Keratinocyte (primary cell): Measurements from ENCODE around the gene XNDC1N. TPM values are rescaled to one million over a fixed set of nuclear protein-coding genes. Genes with fewer than 3 reads are reported as not detected.
"Not testable (repeated sequence)": the region's sequence is repeated elsewhere in the genome, so short reads cannot be mapped to it uniquely, and the experiment has no call there.

Experiments used
- DNase-seq: peaks from one replicate; pipeline ENCODE4 v3.0.0-alpha.2; 2011; ENCODE audit warnings: low read depth, missing footprints, low spot score
- FAIRE-seq: peaks from 2 replicates; lab custom pipeline; 2011; peaks lifted over from hg19 to GRCh38; lab: Jason Lieb, UNC
- H2AFZ ChIP-seq: 2 replicates; pipeline ENCODE4 v1.6.0; 2012; ENCODE audit warnings: low read length, control low read depth, inconsistent platforms; ENCODE audit not compliant: control insufficient read depth
- H3K27ac ChIP-seq: 2 replicates; pipeline ENCODE4 v1.5.1; 2011; ENCODE audit warnings: low read length; ENCODE audit not compliant: control insufficient read depth, insufficient read depth
- H3K27me3 ChIP-seq: 3 replicates; pipeline ENCODE4 v1.6.0; 2011; ENCODE audit warnings: low read length; ENCODE audit not compliant: control insufficient read depth, insufficient read depth; ENCODE audit errors: extremely low read depth
- H3K36me3 ChIP-seq, 2 experiments: 2 replicates in 1 of 2; 3 replicates in 1 of 2; pipeline ENCODE4 v1.5.1; 2011; ENCODE audit warnings: low read length in 2 of 2, mild to moderate bottlenecking in 1 of 2; ENCODE audit not compliant: control insufficient read depth in 2 of 2, insufficient read depth in 2 of 2; ENCODE audit errors: extremely low read depth in 1 of 2
- H3K4me1 ChIP-seq: 3 replicates; pipeline ENCODE4 v1.5.1; 2011; ENCODE audit warnings: low read length; ENCODE audit not compliant: control insufficient read depth, insufficient read depth; ENCODE audit errors: extremely low read depth
- H3K4me2 ChIP-seq: 3 replicates; pipeline ENCODE4 v1.6.0; 2011; ENCODE audit warnings: low read depth, low read length; ENCODE audit not compliant: control insufficient read depth, insufficient read depth; ENCODE audit errors: extremely low read depth
- H3K4me3 ChIP-seq, 3 experiments: fragments of 200-600 bp in 1 of 3; sonication (generic) in 1 of 3; 2 replicates in 2 of 3; 3 replicates in 1 of 3; pipeline ENCODE4 v1.5.1; 2011 to 2016; ENCODE audit warnings: low read length in 3 of 3, mild to moderate bottlenecking in 3 of 3, control low read depth in 2 of 3, inconsistent platforms in 1 of 3, low read depth in 1 of 3, mixed read lengths in 1 of 3, mixed run types in 1 of 3, moderate library complexity in 1 of 3; ENCODE audit not compliant: control insufficient read depth in 2 of 3, insufficient read depth in 2 of 3; ENCODE audit errors: extremely low read depth in 1 of 3
- H3K79me2 ChIP-seq: 2 replicates; pipeline ENCODE4 v1.6.0; 2012; ENCODE audit warnings: low read length; ENCODE audit not compliant: control insufficient read depth, insufficient read depth
- H3K9ac ChIP-seq: 3 replicates; pipeline ENCODE4 v1.6.0; 2011; ENCODE audit warnings: low read length; ENCODE audit not compliant: control insufficient read depth, insufficient read depth; ENCODE audit errors: extremely low read depth
- H3K9me1 ChIP-seq: 3 replicates; pipeline ENCODE4 v1.6.0; 2011; ENCODE audit warnings: low read length; ENCODE audit not compliant: control insufficient read depth, insufficient read depth; ENCODE audit errors: extremely low read depth
- H3K9me3 ChIP-seq: 2 replicates; pipeline ENCODE4 v1.5.1; 2012; ENCODE audit warnings: low read depth, low read length; ENCODE audit not compliant: control insufficient read depth
- H4K20me1 ChIP-seq: 3 replicates; pipeline ENCODE4 v1.6.0; 2011; ENCODE audit warnings: low read length; ENCODE audit not compliant: control insufficient read depth, insufficient read depth; ENCODE audit errors: extremely low read depth
- EZH2 ChIP-seq: IDR thresholded peaks from one replicate; pipeline ENCODE4 v1.6.1; 2012; ENCODE audit warnings: inconsistent platforms, mild to moderate bottlenecking, low read length, moderate library complexity
- dilution Hi-C: fragments of 300-500 bp; cut with MboI; formaldehyde crosslinking; loops from one replicate; pipeline ENCODE4 v1.7.0; 2020; ENCODE audit warnings: low sequenced_read_pairs; ENCODE audit not compliant: extremely low pct_ligation_motif_present
- polyA plus RNA-seq, 5 experiments: library from polyadenylated mRNA; depleted of rRNA in 3 of 5; stranded (reverse) in 3 of 5; stranded (forward) in 1 of 5; unstranded in 1 of 5; fragments of >200 nt; gene quantifications; 1 replicate in 1 of 5; 2 replicates in 3 of 5; 3 replicates in 1 of 5; pipeline versions ENCODE4 v1.2.1 to v1.2.3, GENCODE V29; 2011 to 2012; ENCODE audit warnings: missing spikeins in 2 of 5, low read depth in 1 of 5, low replicate concordance in 1 of 5
- TF ChIP-seq, protein P1 (sequence below), 3 experiments: IDR thresholded peaks in 1 of 3; conservative IDR thresholded peaks in 1 of 3; optimal IDR thresholded peaks in 1 of 3; 2 replicates in 2 of 3; 3 replicates in 1 of 3; pipeline versions ENCODE3 to v1.5.1; 2011; ENCODE audit warnings: low read length in 3 of 3, mild to moderate bottlenecking in 3 of 3, moderate library complexity in 2 of 3, control low read depth in 1 of 3, inconsistent platforms in 1 of 3; ENCODE audit not compliant: insufficient read depth in 2 of 3; ENCODE audit errors: extremely low read depth in 1 of 3

The XNDC1N gene
- polyA plus RNA-seq, 1 donor (not counting 4 experiments of a cell fraction or from before 2014, with no cell fraction given), result 1.4 TPM

GRCh38 chr11:71913756-71914526, 14.5 kb downstream of the XNDC1N start:
- no peaks in the 10 kb centered on the region for H3K9me3 ChIP-seq
- peaks cover 0 to 9% of the 10 kb centered on the region in 2 experiments for H3K36me3 ChIP-seq
- H3K27ac ChIP-seq, result no peak overlapping the region
- H3K4me3 ChIP-seq, result no peak overlapping the region
- no peaks in the 10 kb centered on the region for H3K9me1 ChIP-seq
- H2AFZ ChIP-seq, result no peak overlapping the region
- no peaks in the 10 kb centered on the region for H4K20me1 ChIP-seq
- no peaks in the 10 kb centered on the region for H3K27me3 ChIP-seq
- H3K4me2 ChIP-seq, result no peak overlapping the region
- DNase-seq, result no peak
- H3K79me2 ChIP-seq, result no peaks in the 10 kb centered on the region
- no peak for FAIRE-seq
- no peak for TF ChIP-seq EZH2
- TF ChIP-seq, protein P1, sequence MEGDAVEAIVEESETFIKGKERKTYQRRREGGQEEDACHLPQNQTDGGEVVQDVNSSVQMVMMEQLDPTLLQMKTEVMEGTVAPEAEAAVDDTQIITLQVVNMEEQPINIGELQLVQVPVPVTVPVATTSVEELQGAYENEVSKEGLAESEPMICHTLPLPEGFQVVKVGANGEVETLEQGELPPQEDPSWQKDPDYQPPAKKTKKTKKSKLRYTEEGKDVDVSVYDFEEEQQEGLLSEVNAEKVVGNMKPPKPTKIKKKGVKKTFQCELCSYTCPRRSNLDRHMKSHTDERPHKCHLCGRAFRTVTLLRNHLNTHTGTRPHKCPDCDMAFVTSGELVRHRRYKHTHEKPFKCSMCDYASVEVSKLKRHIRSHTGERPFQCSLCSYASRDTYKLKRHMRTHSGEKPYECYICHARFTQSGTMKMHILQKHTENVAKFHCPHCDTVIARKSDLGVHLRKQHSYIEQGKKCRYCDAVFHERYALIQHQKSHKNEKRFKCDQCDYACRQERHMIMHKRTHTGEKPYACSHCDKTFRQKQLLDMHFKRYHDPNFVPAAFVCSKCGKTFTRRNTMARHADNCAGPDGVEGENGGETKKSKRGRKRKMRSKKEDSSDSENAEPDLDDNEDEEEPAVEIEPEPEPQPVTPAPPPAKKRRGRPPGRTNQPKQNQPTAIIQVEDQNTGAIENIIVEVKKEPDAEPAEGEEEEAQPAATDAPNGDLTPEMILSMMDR (optimal IDR thresholded peaks at IDR 0.05 in 1 of 3, IDR thresholded peaks at IDR 0.05 in 1 of 3, conservative IDR thresholded peaks at IDR 0.05 in 1 of 3; ENCODE audit: extremely low read depth in 1 of 3, insufficient read depth in 2 of 3, low read length in 3 of 3), result no peak
- dilution Hi-C loops, result no loop called here
- H3K4me1 ChIP-seq, result peaks cover 8% of the 10 kb centered on the region
- no peak overlapping the region for H3K9ac ChIP-seq

GRCh38 chr11:71911986-71912340, 16.4 kb downstream of the XNDC1N start:
- H3K27me3 ChIP-seq, H3K4me3 ChIP-seq, H3K9me1 ChIP-seq, dilution Hi-C loops, H3K36me3 ChIP-seq, DNase-seq, H2AFZ ChIP-seq, H3K4me1 ChIP-seq, H3K79me2 ChIP-seq, H3K9me3 ChIP-seq, H4K20me1 ChIP-seq, FAIRE-seq, H3K9ac ChIP-seq, H3K4me2 ChIP-seq, H3K27ac ChIP-seq: not testable (repeated sequence)
